ENCODE results near the gene TTC21A. TPM values are rescaled to one million over a fixed set of nuclear protein-coding genes. Genes with fewer than 3 reads are reported as not detected.

TTC21A gene
- total RNA-seq, 120 experiments from 2014 or later, result 12.8 to 44.7 (median 24.4) TPM

Small RNA genes lying within 50 kb of the gene (microRNA-seq; reads per million reads assigned to microRNA genes)
- 0 to 4.0 (median 1.6) reads per million in 43 experiments for gene MIR6822

Other genes starting within 250 kb of the TTC21A start
- 1 to 10 TPM in 13 of 120 experiments, under 1 TPM in 107; 0.19 to 1.4 (median 0.68) TPM for gene SCN11A, start 55.7 kb upstream of the TTC21A start, total RNA-seq
- gene WDR48, start 55.7 kb upstream of the TTC21A start, total RNA-seq, result 10 to 100 TPM; 45.0 to 93.1 (median 69.8) TPM
- 10 to 100 TPM; 52.3 to 94.4 (median 70.3) TPM for gene GORASP1, start 53 bp upstream of the TTC21A start, total RNA-seq
- 10 to 100 TPM; 10.1 to 52.4 (median 18.1) TPM for gene CSRNP1, start 45.9 kb downstream of the TTC21A start, total RNA-seq
- gene XIRP1, start 84.9 kb downstream of the TTC21A start, total RNA-seq, result under 1 TPM in 41 of 120 experiments, not detected in 79; 0.06 to 0.38 (median 0.17) TPM
- 10 to 100 TPM in 97 of 120 experiments, 1 to 10 TPM in 23; 1.4 to 62.4 (median 16.5) TPM for gene CX3CR1, start 172.4 kb downstream of the TTC21A start, total RNA-seq
- gene CCR8, start 222.0 kb downstream of the TTC21A start, total RNA-seq, result under 1 TPM in 1 of 120 experiments, not detected in 119; 0.38 TPM